ENCODE results near the gene COMMD1. TPM values are rescaled to one million over a fixed set of nuclear protein-coding genes. Genes with fewer than 3 reads are reported as not detected.

Gene COMMD1
- total RNA-seq, 4 donors from 2014 or later = 32.3 to 50.4 (median 44.2) TPM

GRCh38 chr2:62099523-62100175 is 194.2 kb downstream of the COMMD1 start:
- no peak overlapping the region for H3K27ac ChIP-seq
- no peak for ATAC-seq
- TF ChIP-seq POLR2AphosphoS5 (IDR thresholded peaks at IDR 0.05) (no peak), CTCF (IDR thresholded peaks at IDR 0.05) (no peak), POLR2A (IDR thresholded peaks at IDR 0.05) (no peak), EP300 (IDR thresholded peaks at IDR 0.05) (no peak)
- no peaks in the 10 kb centered on the region for H3K27me3 ChIP-seq
- H3K4me3 ChIP-seq = no peak overlapping the region
- H3K9me3 ChIP-seq = no peaks in the 10 kb centered on the region
- no peaks in the 10 kb centered on the region for H3K4me1 ChIP-seq
- WGBS, 2 donors (ENCODE audit: low coverage in 1 of 2) = 81 to 100% methylated on average over 2 to 9 of the region's 10 CpGs
- no peaks in the 10 kb centered on the region for H3K36me3 ChIP-seq

- WGBS, 2 donors (ENCODE audit: low coverage in 1 of 2) = 90 to 97% methylated on average over 1 to 2 of the region's 2 CpGs
- Histone ChIP-seq H3K9me3 (no peaks in the 10 kb centered on the region), H3K4me3 (no peak overlapping the region), H3K27ac (no peak overlapping the region), H3K36me3 (no peaks in the 10 kb centered on the region), H3K27me3 (no peaks in the 10 kb centered on the region), H3K4me1 (no peaks in the 10 kb centered on the region)
- TF ChIP-seq EP300 (IDR thresholded peaks at IDR 0.05) (no peak), POLR2AphosphoS5 (IDR thresholded peaks at IDR 0.05) (no peak), POLR2A (IDR thresholded peaks at IDR 0.05) (no peak), CTCF (IDR thresholded peaks at IDR 0.05) (no peak)
- no peak for ATAC-seq
Measured at GRCh38 chr2:62101886-62102285, 196.4 kb downstream of the COMMD1 start.

GRCh38 chr2:62102402-62102920 is 197.0 kb downstream of the COMMD1 start:
- H3K4me3 ChIP-seq = no peak overlapping the region
- no peak for ATAC-seq
- no peak for TF ChIP-seq POLR2AphosphoS5 (IDR thresholded peaks at IDR 0.05)
- TF ChIP-seq EP300 (IDR thresholded peaks at IDR 0.05) = no peak
- no peak for TF ChIP-seq CTCF (IDR thresholded peaks at IDR 0.05)
- TF ChIP-seq POLR2A (IDR thresholded peaks at IDR 0.05) = no peak
- no peaks in the 10 kb centered on the region for H3K27me3 ChIP-seq
- WGBS, 2 donors (ENCODE audit: low coverage in 1 of 2) = 94 to 100% methylated on average over 1 of the region's 1 CpG
- H3K4me1 ChIP-seq = no peaks in the 10 kb centered on the region
- no peak overlapping the region for H3K27ac ChIP-seq
- H3K36me3 ChIP-seq = no peaks in the 10 kb centered on the region
- no peaks in the 10 kb centered on the region for H3K9me3 ChIP-seq

GRCh38 chr2:62109554-62109953 is 204.1 kb downstream of the COMMD1 start:
- ATAC-seq = no peak
- H3K36me3 ChIP-seq = no peaks in the 10 kb centered on the region
- TF ChIP-seq POLR2A (IDR thresholded peaks at IDR 0.05) = no peak
- no peak for TF ChIP-seq POLR2AphosphoS5 (IDR thresholded peaks at IDR 0.05)
- no peak for TF ChIP-seq CTCF (IDR thresholded peaks at IDR 0.05)
- no peak for TF ChIP-seq EP300 (IDR thresholded peaks at IDR 0.05)
- H3K27me3 ChIP-seq = no peaks in the 10 kb centered on the region
- peaks cover 0 to 14% (median 0%) of the 10 kb centered on the region in 3 donors for H3K4me1 ChIP-seq
- H3K4me3 ChIP-seq = no peak overlapping the region
- no peak overlapping the region for H3K27ac ChIP-seq
- H3K9me3 ChIP-seq = no peaks in the 10 kb centered on the region
- WGBS, 2 donors (ENCODE audit: low coverage in 1 of 2) = 91 to 100% methylated on average over 2 of the region's 2 CpGs

GRCh38 chr2:62110415-62111025 is 205.0 kb downstream of the COMMD1 start:
- Histone ChIP-seq H3K4me1 (peaks cover 0 to 14% (median 0%) of the 10 kb centered on the region in 3 donors), H3K9me3 (no peaks in the 10 kb centered on the region), H3K27me3 (no peaks in the 10 kb centered on the region), H3K27ac (no peak overlapping the region), H3K4me3 (no peak overlapping the region), H3K36me3 (no peaks in the 10 kb centered on the region)
- no peak for ATAC-seq
- no peak for TF ChIP-seq CTCF (IDR thresholded peaks at IDR 0.05)
- TF ChIP-seq POLR2AphosphoS5 (IDR thresholded peaks at IDR 0.05) = no peak
- TF ChIP-seq EP300 (IDR thresholded peaks at IDR 0.05) = no peak
- TF ChIP-seq POLR2A (IDR thresholded peaks at IDR 0.05) = no peak
- WGBS, 2 donors (ENCODE audit: low coverage in 1 of 2) = 86 to 88% methylated on average over 4 of the region's 4 CpGs

Measured in gastroesophageal sphincter (tissue), 4 donors.